SIG-M5 (cell line): ENCODE measurements around the gene NCAPH2.

Experiments used
- DNase-seq: peaks from one replicate; lab custom pipeline; 2025; lab: John Stamatoyannopoulos, UW

The NCAPH2 gene

GRCh38 chr22:50474710-50475651, 33.0 kb upstream of the NCAPH2 start, which contains the start of gene SBF1:
Gene SBF1, minus strand, starts transcription at chr22:50475035. Its CDS starts 195 bp downstream, at chr22:50474840.
- no peak for DNase-seq

- no peak for DNase-seq
Observed at GRCh38 chr22:50475652-50476002, 32.4 kb upstream of the NCAPH2 start.

GRCh38 chr22:50476868-50477267, 31.2 kb upstream of the NCAPH2 start:
- DNase-seq = no peak

- no peak for DNase-seq
Observed at GRCh38 chr22:50477923-50478322, 30.1 kb upstream of the NCAPH2 start.

- no peak for DNase-seq
Observed at GRCh38 chr22:50479721-50480120, 28.3 kb upstream of the NCAPH2 start.

- DNase-seq = no peak
Observed at GRCh38 chr22:50481045-50481439, 27.0 kb upstream of the NCAPH2 start.

- DNase-seq = no peak
Observed at GRCh38 chr22:50481440-50482106, 26.5 kb upstream of the NCAPH2 start, which contains the start of gene ADM2. Gene ADM2, plus strand, starts transcription at chr22:50481543. Its CDS starts 305 bp downstream, at chr22:50481848.

- no peak for DNase-seq
Observed at GRCh38 chr22:50482107-50483074, 25.6 kb upstream of the NCAPH2 start.

- DNase-seq = no peak
Observed at GRCh38 chr22:50483106-50483505, 24.9 kb upstream of the NCAPH2 start.

- no peak for DNase-seq
Observed at GRCh38 chr22:50483556-50483955, 24.5 kb upstream of the NCAPH2 start.

- DNase-seq = no peak
Observed at GRCh38 chr22:50483977-50484853, 23.8 kb upstream of the NCAPH2 start.

- DNase-seq = no peak
Observed at GRCh38 chr22:50485221-50486131, 22.5 kb upstream of the NCAPH2 start.

GRCh38 chr22:50486561-50487289, 21.3 kb upstream of the NCAPH2 start, which contains the start of gene MIOX:
Gene MIOX, plus strand, starts transcription at chr22:50486859. Its CDS starts 39 bp downstream, at chr22:50486898.
- no peak for DNase-seq

GRCh38 chr22:50487290-50488005, 20.6 kb upstream of the NCAPH2 start:
- DNase-seq = no peak

GRCh38 chr22:50488006-50488677, 19.9 kb upstream of the NCAPH2 start:
- DNase-seq = no peak

GRCh38 chr22:50488886-50489285, 19.1 kb upstream of the NCAPH2 start:
- DNase-seq = no peak

GRCh38 chr22:50489363-50490243, 18.4 kb upstream of the NCAPH2 start:
- no peak for DNase-seq
